ENCODE data around the gene NECAB2. TPM values are rescaled to one million over a fixed set of nuclear protein-coding genes. Genes with fewer than 3 reads are reported as not detected.
A peak's percentile ranks its signal among the peaks of the same experiment; 100 is the strongest.

Gene NECAB2
- polyA plus RNA-seq, 1 donor (not counting 4 experiments of a cell fraction or from before 2014, with no cell fraction given), result not detected

DNA sequence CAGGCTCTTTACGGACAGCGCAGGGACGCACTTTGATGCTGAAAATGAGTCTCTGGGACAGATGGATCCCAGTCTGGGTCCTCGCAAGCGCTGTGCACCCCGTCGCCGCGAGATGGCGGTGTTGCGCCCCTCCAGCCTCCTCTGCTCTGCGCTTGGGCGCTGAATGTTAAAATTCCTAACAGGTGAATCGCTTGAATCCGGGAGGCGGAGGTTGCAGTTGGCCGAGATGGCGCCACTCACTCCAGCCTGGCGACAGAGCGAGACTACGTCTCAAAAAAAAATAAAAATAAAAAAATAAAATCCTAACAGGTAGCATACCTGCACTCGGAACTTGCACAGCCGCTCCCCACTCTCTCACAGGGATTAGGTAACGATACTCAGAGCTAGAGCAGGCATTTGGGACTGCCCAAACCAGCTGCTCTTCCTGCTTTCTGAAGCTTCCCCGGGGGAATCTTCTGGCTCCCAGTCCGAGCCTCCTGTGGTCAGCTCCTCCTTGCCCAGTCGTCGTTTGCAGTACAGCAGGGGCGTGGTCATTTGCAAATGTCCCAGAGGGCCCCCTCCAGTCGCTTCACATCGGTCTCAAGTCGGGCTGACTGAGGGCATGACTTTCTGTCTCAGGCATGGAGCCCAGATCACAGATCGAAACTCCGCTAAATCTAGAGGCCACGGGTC, 41.2 kb upstream of the NECAB2 start:
- no peaks in the 10 kb centered on the region for H3K27me3 ChIP-seq (ENCODE audit: control insufficient read depth, extremely low read depth, insufficient read depth, low read length)
- no peaks in the 10 kb centered on the region for H3K79me2 ChIP-seq (ENCODE audit: control insufficient read depth, insufficient read depth, low read length)
- no peaks in the 10 kb centered on the region for H4K20me1 ChIP-seq (ENCODE audit: control insufficient read depth, extremely low read depth, insufficient read depth, low read length)
- no peaks in the 10 kb centered on the region for H3K9me1 ChIP-seq (ENCODE audit: control insufficient read depth, extremely low read depth, insufficient read depth, low read length)
- peak; percentile 45 for DNase-seq (ENCODE audit: low read depth, low spot score)
- dilution Hi-C loops (cut with MboI; ENCODE audit: extremely low pct_ligation_motif_present, low sequenced_read_pairs), result no loop called here
- peak overlapping the region; percentile 31 to 79 (median 73) for H3K4me3 ChIP-seq (ENCODE audit: control insufficient read depth in 2 of 3, extremely low read depth in 1 of 3, insufficient read depth in 2 of 3, low read depth in 1 of 3, low read length in 3 of 3)
- H3K4me1 ChIP-seq (ENCODE audit: control insufficient read depth, extremely low read depth, insufficient read depth, low read length), result peaks cover 8% of the 10 kb centered on the region
- no peaks in the 10 kb centered on the region for H3K9me3 ChIP-seq (ENCODE audit: control insufficient read depth, low read depth, low read length)
- peak overlapping the region; percentile 55 for H3K27ac ChIP-seq (ENCODE audit: control insufficient read depth, insufficient read depth, low read length)
- peak overlapping the region; percentile 92 for H3K4me2 ChIP-seq (ENCODE audit: control insufficient read depth, extremely low read depth, insufficient read depth, low read depth, low read length)
- FAIRE-seq, result peak; percentile 86
- TF ChIP-seq EZH2 (IDR thresholded peaks at IDR 0.05; ENCODE audit: low read length), result no peak
- TF ChIP-seq, protein P1, sequence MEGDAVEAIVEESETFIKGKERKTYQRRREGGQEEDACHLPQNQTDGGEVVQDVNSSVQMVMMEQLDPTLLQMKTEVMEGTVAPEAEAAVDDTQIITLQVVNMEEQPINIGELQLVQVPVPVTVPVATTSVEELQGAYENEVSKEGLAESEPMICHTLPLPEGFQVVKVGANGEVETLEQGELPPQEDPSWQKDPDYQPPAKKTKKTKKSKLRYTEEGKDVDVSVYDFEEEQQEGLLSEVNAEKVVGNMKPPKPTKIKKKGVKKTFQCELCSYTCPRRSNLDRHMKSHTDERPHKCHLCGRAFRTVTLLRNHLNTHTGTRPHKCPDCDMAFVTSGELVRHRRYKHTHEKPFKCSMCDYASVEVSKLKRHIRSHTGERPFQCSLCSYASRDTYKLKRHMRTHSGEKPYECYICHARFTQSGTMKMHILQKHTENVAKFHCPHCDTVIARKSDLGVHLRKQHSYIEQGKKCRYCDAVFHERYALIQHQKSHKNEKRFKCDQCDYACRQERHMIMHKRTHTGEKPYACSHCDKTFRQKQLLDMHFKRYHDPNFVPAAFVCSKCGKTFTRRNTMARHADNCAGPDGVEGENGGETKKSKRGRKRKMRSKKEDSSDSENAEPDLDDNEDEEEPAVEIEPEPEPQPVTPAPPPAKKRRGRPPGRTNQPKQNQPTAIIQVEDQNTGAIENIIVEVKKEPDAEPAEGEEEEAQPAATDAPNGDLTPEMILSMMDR (optimal IDR thresholded peaks at IDR 0.05 in 1 of 3, IDR thresholded peaks at IDR 0.05 in 1 of 3, conservative IDR thresholded peaks at IDR 0.05 in 1 of 3; ENCODE audit: extremely low read depth in 1 of 3, insufficient read depth in 2 of 3, low read length in 3 of 3), result peak; percentile 94 to 98 (median 95)
- peaks cover 0 to under 1% of the 10 kb centered on the region in 2 experiments for H3K36me3 ChIP-seq (ENCODE audit: control insufficient read depth in 2 of 2, extremely low read depth in 1 of 2, insufficient read depth in 2 of 2, low read length in 2 of 2)
- H2AFZ ChIP-seq (ENCODE audit: control insufficient read depth, low read length), result peak overlapping the region; percentile 90
- peak overlapping the region; percentile 74 for H3K9ac ChIP-seq (ENCODE audit: control insufficient read depth, extremely low read depth, insufficient read depth, low read length)

DNA sequence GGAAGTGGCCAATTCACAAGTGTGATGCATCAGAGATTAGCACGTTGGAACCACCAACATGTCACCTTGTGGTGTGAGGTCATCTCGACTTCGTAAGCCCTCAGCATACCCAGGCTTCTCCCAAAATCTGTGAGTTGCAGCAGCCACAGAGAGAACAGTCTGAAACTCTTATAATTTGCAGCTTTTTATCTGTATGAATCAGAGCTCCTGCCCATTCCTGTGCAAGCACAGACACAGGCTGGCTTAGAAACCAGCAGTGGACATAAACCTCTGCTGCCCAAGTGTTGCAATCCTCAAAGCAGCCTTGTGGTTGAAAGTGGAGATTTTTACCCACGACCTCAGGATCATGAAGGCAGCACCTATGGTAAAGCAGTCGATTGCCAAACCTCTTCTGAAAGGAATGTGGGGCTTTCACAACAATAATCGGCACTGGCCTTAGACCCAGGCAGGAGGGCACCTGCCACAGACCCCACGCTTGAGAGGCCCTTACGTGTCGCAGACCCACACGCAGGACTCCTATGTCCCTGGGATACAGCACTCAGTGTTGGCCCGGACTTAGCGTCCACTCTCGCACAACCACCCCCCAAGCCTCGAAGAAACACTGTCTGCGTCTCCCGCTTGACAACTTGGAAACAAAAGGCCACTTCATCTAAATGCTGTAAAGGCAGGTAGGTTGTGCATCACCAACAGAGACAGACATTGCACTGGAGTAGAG, 39.5 kb upstream of the NECAB2 start:
- dilution Hi-C loops (cut with MboI; ENCODE audit: extremely low pct_ligation_motif_present, low sequenced_read_pairs), result no loop called here
- H3K4me2 ChIP-seq (ENCODE audit: control insufficient read depth, extremely low read depth, insufficient read depth, low read depth, low read length), result no peak overlapping the region
- H3K9ac ChIP-seq (ENCODE audit: control insufficient read depth, extremely low read depth, insufficient read depth, low read length), result no peak overlapping the region
- peaks cover 8% of the 10 kb centered on the region for H3K4me1 ChIP-seq (ENCODE audit: control insufficient read depth, extremely low read depth, insufficient read depth, low read length)
- H3K36me3 ChIP-seq (ENCODE audit: control insufficient read depth in 2 of 2, extremely low read depth in 1 of 2, insufficient read depth in 2 of 2, low read length in 2 of 2), result no peaks in the 10 kb centered on the region
- H2AFZ ChIP-seq (ENCODE audit: control insufficient read depth, low read length), result no peak overlapping the region
- DNase-seq (ENCODE audit: low read depth, low spot score), result no peak
- H3K9me1 ChIP-seq (ENCODE audit: control insufficient read depth, extremely low read depth, insufficient read depth, low read length), result no peaks in the 10 kb centered on the region
- TF ChIP-seq EZH2 (IDR thresholded peaks at IDR 0.05; ENCODE audit: low read length), result no peak
- TF ChIP-seq, protein P1 (optimal IDR thresholded peaks at IDR 0.05 in 1 of 3, IDR thresholded peaks at IDR 0.05 in 1 of 3, conservative IDR thresholded peaks at IDR 0.05 in 1 of 3; ENCODE audit: extremely low read depth in 1 of 3, insufficient read depth in 2 of 3, low read length in 3 of 3), result no peak
- no peak overlapping the region for H3K27ac ChIP-seq (ENCODE audit: control insufficient read depth, insufficient read depth, low read length)
- no peak overlapping the region for H3K4me3 ChIP-seq (ENCODE audit: control insufficient read depth in 2 of 3, extremely low read depth in 1 of 3, insufficient read depth in 2 of 3, low read depth in 1 of 3, low read length in 3 of 3)
- H3K79me2 ChIP-seq (ENCODE audit: control insufficient read depth, insufficient read depth, low read length), result no peaks in the 10 kb centered on the region
- no peaks in the 10 kb centered on the region for H4K20me1 ChIP-seq (ENCODE audit: control insufficient read depth, extremely low read depth, insufficient read depth, low read length)
- H3K27me3 ChIP-seq (ENCODE audit: control insufficient read depth, extremely low read depth, insufficient read depth, low read length), result peaks cover 4% of the 10 kb centered on the region
- no peaks in the 10 kb centered on the region for H3K9me3 ChIP-seq (ENCODE audit: control insufficient read depth, low read depth, low read length)
- peak; percentile 57 for FAIRE-seq

Data from keratinocyte (primary cell).